22Rv1 (cell line): Measurements from ENCODE around the gene RGS6.

Experiments used
- CTCF ChIP-seq: fragments of 450-650 bp; IDR thresholded peaks from 2 replicates; pipeline ENCODE4 v1.5.1; 2017; ENCODE audit warnings: mild to moderate bottlenecking
- ZFX ChIP-seq: fragments of 450-650 bp; IDR thresholded peaks from 2 replicates; pipeline ENCODE4 v1.6.1; 2017; ENCODE audit warnings: antibody characterized with exemption, borderline replicate concordance

- TF ChIP-seq CTCF: no peak
- no peak for TF ChIP-seq ZFX
Observed at GRCh38 chr14:72084935-72085334, 152.7 kb downstream of the RGS6 start.
